H1 (cell line): ENCODE measurements around the gene STX18. TPM values are rescaled to one million over a fixed set of nuclear protein-coding genes. Genes with fewer than 3 reads are reported as not detected.

Experiments
- CTCF ChIA-PET: fragments of 300-600 bp; sonication (Branson Sonifier 250); formaldehyde crosslinking; loops from one replicate; lab custom pipeline; 2021; ENCODE audit not compliant: partially characterized antibody; lab: Charles Lee
- POLR2A ChIA-PET: fragments of 300-600 bp; sonication (Branson Sonifier 250); formaldehyde crosslinking; loops from one replicate; lab custom pipeline; 2021; ENCODE audit warnings: inconsistent platforms; ENCODE audit not compliant: partially characterized antibody; lab: Charles Lee
- DNase-seq, 2 experiments: peaks; one replicate each; pipeline versions ENCODE4 v3.0.0 to v3.0.0-alpha.2; 2010 to 2022; ENCODE audit warnings: low spot score in 2 of 2, low read depth in 1 of 2, mixed read lengths in 1 of 2
- FAIRE-seq: peaks from 2 replicates; lab custom pipeline; 2011; peaks lifted over from hg19 to GRCh38; lab: Jason Lieb, UNC
- H2AFZ ChIP-seq: 2 replicates; pipeline ENCODE4 v1.8.1; 2012; ENCODE audit warnings: low read length, inconsistent platforms
- H2AK5ac ChIP-seq: 2 replicates; pipeline ENCODE4 v1.6.1; 2013; ENCODE audit warnings: low read depth, low read length
- H2BK120ac ChIP-seq: replicated peaks from 2 replicates; pipeline ENCODE3; 2013; ENCODE audit warnings: low read depth, low read length, inconsistent platforms
- H2BK12ac ChIP-seq: 2 replicates; pipeline ENCODE4 v1.6.1; 2013; ENCODE audit warnings: low read depth, low read length
- H2BK15ac ChIP-seq: 2 replicates; pipeline ENCODE4 v1.6.1; 2013; ENCODE audit warnings: low read length
- H2BK20ac ChIP-seq: 2 replicates; pipeline ENCODE4 v1.6.1; 2013; ENCODE audit warnings: low read length
- H2BK5ac ChIP-seq: 2 replicates; pipeline ENCODE4 v1.6.1; 2013; ENCODE audit warnings: low read depth, low read length
- H3K14ac ChIP-seq: 2 replicates; pipeline ENCODE4 v1.6.1; 2013; ENCODE audit warnings: inconsistent platforms; ENCODE audit not compliant: insufficient read length
- H3K18ac ChIP-seq: 2 replicates; pipeline ENCODE4 v1.6.1; 2013; ENCODE audit warnings: low read length; ENCODE audit errors: extremely low read depth
- H3K23ac ChIP-seq: 2 replicates; pipeline ENCODE4 v1.6.1; 2013; ENCODE audit warnings: inconsistent platforms; ENCODE audit not compliant: insufficient read length
- H3K23me2 ChIP-seq: 2 replicates; pipeline ENCODE4 v1.6.1; 2013; ENCODE audit warnings: low read depth, low read length
- H3K27ac ChIP-seq: 2 replicates; pipeline ENCODE4 v1.6.1; 2011; ENCODE audit warnings: low read depth, low read length, inconsistent platforms
- H3K27me3 ChIP-seq, 4 experiments: replicated peaks in 1 of 4; 1 replicate in 1 of 4; 2 replicates in 3 of 4; pipeline versions ENCODE4 v1.6.1 to v1.8.1; 2011 to 2013; ENCODE audit warnings: low read length in 3 of 4, mild to moderate bottlenecking in 3 of 4, inconsistent platforms in 2 of 4, mixed read lengths in 2 of 4, moderate library complexity in 1 of 4; ENCODE audit not compliant: control insufficient read depth in 3 of 4, insufficient read depth in 3 of 4; ENCODE audit errors: extremely low read depth in 1 of 4
- H3K36me3 ChIP-seq, 4 experiments: 2 replicates each; pipeline versions ENCODE4 v1.6.1 to v1.8.1; 2011 to 2013; ENCODE audit warnings: mild to moderate bottlenecking in 4 of 4, low read length in 3 of 4, moderate library complexity in 2 of 4, control low read depth in 1 of 4, inconsistent platforms in 1 of 4; ENCODE audit not compliant: insufficient read depth in 4 of 4, control insufficient read depth in 2 of 4
- H3K4ac ChIP-seq: replicated peaks from 2 replicates; pipeline ENCODE3; 2013; ENCODE audit warnings: low read length, low read depth, mixed read lengths, inconsistent platforms; ENCODE audit not compliant: insufficient read length
- H3K4me1 ChIP-seq, 4 experiments: replicated peaks in 1 of 4; 1 replicate in 1 of 4; 2 replicates in 3 of 4; pipeline versions ENCODE4 v1.6.1 to v1.8.1; 2011 to 2013; ENCODE audit warnings: low read length in 3 of 4, inconsistent platforms in 2 of 4, mixed read lengths in 1 of 4; ENCODE audit not compliant: insufficient read depth in 4 of 4, control insufficient read depth in 3 of 4
- H3K4me2 ChIP-seq, 2 experiments: 2 replicates each; pipeline versions ENCODE4 v1.6.1 to v1.8.1; 2011 to 2013; ENCODE audit warnings: low read depth in 2 of 2, low read length in 2 of 2, control low read depth in 1 of 2, inconsistent platforms in 1 of 2, mild to moderate bottlenecking in 1 of 2; ENCODE audit not compliant: insufficient read depth in 1 of 2
- H3K4me3 ChIP-seq, 4 experiments: fragments of 200-600, 300-600 bp in 1 of 4; sonication (generic), shearing (Covaris generic), sonication (Bioruptor Twin) in 1 of 4; 2 replicates each; pipeline versions ENCODE4 v1.5.1 to v1.8.1; 2011 to 2016; ENCODE audit warnings: low read length in 4 of 4, low read depth in 3 of 4, control low read depth in 2 of 4, inconsistent platforms in 2 of 4, mild to moderate bottlenecking in 2 of 4, mixed read lengths in 1 of 4, moderate library complexity in 1 of 4; ENCODE audit not compliant: insufficient read depth in 2 of 4; ENCODE audit errors: extremely low read depth in 1 of 4
- H3K56ac ChIP-seq: replicated peaks from 2 replicates; pipeline ENCODE3; 2013; ENCODE audit warnings: low read depth, mild to moderate bottlenecking, mixed read lengths, low read length, inconsistent platforms; ENCODE audit not compliant: insufficient read length
- H3K79me1 ChIP-seq: 2 replicates; pipeline ENCODE4 v1.6.1; 2013; ENCODE audit warnings: low read depth, low read length, control low read depth
- H3K79me2 ChIP-seq, 2 experiments: 2 replicates each; pipeline versions ENCODE4 v1.6.1 to v1.8.1; 2012 to 2013; ENCODE audit warnings: low read length in 2 of 2, mild to moderate bottlenecking in 2 of 2, inconsistent platforms in 1 of 2; ENCODE audit not compliant: insufficient read depth in 2 of 2, control insufficient read depth in 1 of 2
- H3K9ac ChIP-seq, 4 experiments: replicated peaks in 1 of 4; 1 replicate in 1 of 4; 2 replicates in 3 of 4; pipeline versions ENCODE4 v1.6.1 to v1.8.1; 2011 to 2013; ENCODE audit warnings: low read depth in 3 of 4, low read length in 3 of 4, control low read depth in 2 of 4, mild to moderate bottlenecking in 2 of 4, moderate library complexity in 2 of 4, inconsistent platforms in 1 of 4; ENCODE audit errors: extremely low read depth in 1 of 4
- H3K9me3 ChIP-seq, 2 experiments: 2 replicates each; pipeline versions ENCODE4 v1.6.1 to v1.8.1; 2012 to 2013; ENCODE audit warnings: mild to moderate bottlenecking in 2 of 2, moderate library complexity in 2 of 2, control low read depth in 1 of 2, inconsistent platforms in 1 of 2, low read depth in 1 of 2, low read length in 1 of 2, mixed read lengths in 1 of 2; ENCODE audit not compliant: insufficient read depth in 2 of 2
- H4K20me1 ChIP-seq, 2 experiments: replicated peaks in 1 of 2; 2 replicates each; pipeline versions ENCODE3 to v1.8.1; 2011 to 2013; ENCODE audit warnings: inconsistent platforms in 2 of 2, low read length in 2 of 2, mild to moderate bottlenecking in 1 of 2; ENCODE audit not compliant: insufficient read depth in 2 of 2, control insufficient read depth in 1 of 2
- H4K5ac ChIP-seq: 2 replicates; pipeline ENCODE4 v1.6.1; 2013; ENCODE audit warnings: low read length, low read depth, mixed read lengths, inconsistent platforms; ENCODE audit not compliant: insufficient read length
- H4K8ac ChIP-seq: 2 replicates; pipeline ENCODE4 v1.8.0; 2013; ENCODE audit warnings: mild to moderate bottlenecking, moderate library complexity, low read length, inconsistent platforms; ENCODE audit not compliant: insufficient read depth; ENCODE audit errors: extremely low read depth
- H4K91ac ChIP-seq: replicated peaks from 2 replicates; pipeline ENCODE3; 2013; ENCODE audit warnings: low read length, mixed read lengths, inconsistent platforms; ENCODE audit not compliant: insufficient read length
- ASH2L ChIP-seq: fragments of 200-600, 300-600 bp; sonication (generic); IDR thresholded peaks from one replicate; pipeline ENCODE4 v1.7.1; 2017; ENCODE audit warnings: low read length
- CBX8 ChIP-seq: fragments of 300-800, 300-1000 bp; sonication (generic); IDR thresholded peaks from 2 replicates; pipeline ENCODE4 v1.7.1; 2016; ENCODE audit warnings: low read depth, low read length, borderline replicate concordance
- GABPA ChIP-seq: IDR thresholded peaks from 2 replicates; pipeline ENCODE4 v1.6.1; 2011; ENCODE audit warnings: mild to moderate bottlenecking, low read length, moderate library complexity, borderline replicate concordance; ENCODE audit not compliant: insufficient read depth
- GTF2F1 ChIP-seq: IDR thresholded peaks from 2 replicates; pipeline ENCODE4 v1.6.1; 2012; ENCODE audit warnings: low read depth, low read length, improper control_type of control experiment, borderline replicate concordance
- HDAC2 ChIP-seq, 2 experiments: fragments of 300-600 bp in 1 of 2; sonication (generic) in 1 of 2; IDR thresholded peaks; 2 replicates each; pipeline ENCODE4 v1.6.1; 2011 to 2012; ENCODE audit warnings: low read depth in 2 of 2, low read length in 2 of 2, mild to moderate bottlenecking in 2 of 2, moderate library complexity in 2 of 2, borderline replicate concordance in 1 of 2, inconsistent platforms in 1 of 2
- JUND ChIP-seq: IDR thresholded peaks from 2 replicates; pipeline ENCODE4 v1.6.1; 2011; ENCODE audit warnings: mild to moderate bottlenecking, improper control_type of control experiment, low read length
- MAX ChIP-seq: IDR thresholded peaks from 2 replicates; pipeline ENCODE4 v1.6.1; 2012; ENCODE audit warnings: inconsistent platforms
- NRF1 ChIP-seq: IDR thresholded peaks from 2 replicates; pipeline ENCODE4 v1.6.1; 2011; ENCODE audit warnings: mild to moderate bottlenecking, low read depth, low read length, improper control_type of control experiment
- RBBP5 ChIP-seq: IDR thresholded peaks from 2 replicates; pipeline ENCODE4 v1.7.1; 2012; ENCODE audit warnings: low read depth, mild to moderate bottlenecking, inconsistent platforms, low read length, moderate library complexity, borderline replicate concordance
- RNF2 ChIP-seq: fragments of 200-900, 300-1000 bp; sonication (generic); IDR thresholded peaks from 2 replicates; pipeline ENCODE4 v1.7.1; 2016; ENCODE audit warnings: borderline replicate concordance, low read depth, mild to moderate bottlenecking, antibody characterized with exemption, low read length; ENCODE audit not compliant: poor library complexity, severe bottlenecking; ENCODE audit errors: missing control alignments
- SIRT6 ChIP-seq: IDR thresholded peaks from one replicate; pipeline ENCODE4 v1.7.1; 2012; ENCODE audit warnings: low read length, inconsistent platforms
- SP1 ChIP-seq: IDR thresholded peaks from 2 replicates; pipeline ENCODE4 v1.6.1; 2011; ENCODE audit warnings: low read depth, low read length
- WGBS, 2 experiments: shearing (Covaris generic) in 1 of 2; methylation state at CpG; one replicate each; pipeline versions ENCODE4 v1.1.6 to v1.1.7; 2013 to 2015; ENCODE audit warnings: low lambda C conversion rate in 2 of 2, mixed read lengths in 2 of 2, inconsistent platforms in 1 of 2, low coverage in 1 of 2, missing lambda C conversion rate in 1 of 2; ENCODE audit not compliant: insufficient replicate concordance in 2 of 2, insufficient coverage in 1 of 2, insufficient read length in 1 of 2; ENCODE audit errors: extremely low coverage in 1 of 2, missing lambda C conversion rate in 1 of 2; 5-methylcytosine and 5-hydroxymethylcytosine counted together
- polyA plus RNA-seq, 7 experiments: library from polyadenylated mRNA; depleted of rRNA in 3 of 7; stranded (reverse) in 5 of 7; unstranded in 2 of 7; fragments of >200 nt in 5 of 7; fragments of 200-250 nt in 2 of 7; gene quantifications; 1 replicate in 5 of 7; 2 replicates in 1 of 7; 4 replicates in 1 of 7; pipeline versions ENCODE4 v1.2.1 to v1.2.3, GENCODE V29; 2011 to 2013; ENCODE audit warnings: missing spikeins in 2 of 7, mixed read lengths in 2 of 7
- total RNA-seq: library from RNA; stranded (reverse); fragmentation: NEBNext Ultra II Directional; extraction: Animal tissue kit (Norgen Biotek cat#: 25700); gene quantifications from 2 replicates; pipeline ENCODE4 v1.2.1, GENCODE V29; 2021

STX18 gene
- total and polyA plus RNA-seq, 2 of the 8 experiments (the other 6 are each of a cell fraction or from before 2014, with no cell fraction given) = 14.6 to 18.3 TPM

- Histone ChIP-seq H3K18ac (no peak overlapping the region), H3K23ac (no peak overlapping the region), H2BK12ac (no peak overlapping the region), H2AK5ac (no peak overlapping the region), H2BK120ac (no peak overlapping the region), H2BK5ac (no peak overlapping the region), H3K23me2 (no peaks in the 10 kb centered on the region), H3K4ac (no peak overlapping the region), H4K8ac (no peak overlapping the region), H3K27ac (no peak overlapping the region), H3K56ac (no peak overlapping the region), H2AFZ (no peak overlapping the region), H3K14ac (no peak overlapping the region), H3K27me3 (peaks cover 0 to 3% (median 0%) of the 10 kb centered on the region in 4 experiments; a peak in 1 of 7 replicates), H4K5ac (no peak overlapping the region), H3K4me1 (peaks cover 0 to 5% (median 2%) of the 10 kb centered on the region in 4 experiments; a peak in 1 of 7 replicates), H4K20me1 (peaks cover 4 to 8% of the 10 kb centered on the region in 2 experiments), H3K4me3 (no peak overlapping the region), H3K4me2 (no peak overlapping the region), H3K79me1 (no peaks in the 10 kb centered on the region; the same call in 1 of the 2 replicates), H2BK15ac (no peak overlapping the region), H3K79me2 (peaks cover 0 to 3% of the 10 kb centered on the region in 2 experiments; a peak in 1 of 4 replicates), H3K36me3 (no peaks in the 10 kb centered on the region), H4K91ac (no peak overlapping the region), H3K9me3 (no peaks in the 10 kb centered on the region), H3K9ac (no peak overlapping the region), H2BK20ac (no peak overlapping the region)
- ChIA-PET CTCF (interaction anchor here (1.0 to 2.3 kb wide), 5 partner anchors 9 to 23 kb away, joined by 4 to 10 read pairs (median 5); no protein-coding TSS in a partner anchor), POLR2A (interaction anchor here (1.0 kb wide), 1 partner anchor 39 kb away, joined by 4 read pairs; the partner anchor contains the start of gene STX18)
- 55% methylated on average over 10 of the region's 10 CpGs; no CpG with 5 or more reads in 1 of the 2 experiments for WGBS, 2 experiments
- DNase-seq (no peak), FAIRE-seq (peak; percentile 74)
- TF ChIP-seq GTF2F1 (no peak), RBBP5 (no peak), GABPA (no peak), RNF2 (no peak), SP1 (no peak), MAX (no peak), NRF1 (no peak), JUND (no peak), ASH2L (no peak), CBX8 (no peak), HDAC2 (IDR thresholded peaks at IDR 0.05; ENCODE audit: borderline replicate concordance in 1 of 2, low read depth in 2 of 2, low read length in 2 of 2) (no peak), SIRT6 (no peak)
Observed at GRCh38 chr4:4502694-4503311, 39.0 kb downstream of the STX18 start.
